ENCODE results near the gene ZNF606.
A peak's percentile ranks its signal among the peaks of the same experiment; 100 is the strongest.
"Not testable (repeated sequence)": the region's sequence is repeated elsewhere in the genome, so short reads cannot be mapped to it uniquely, and the experiment has no call there.

The ZNF606 gene

DNA sequence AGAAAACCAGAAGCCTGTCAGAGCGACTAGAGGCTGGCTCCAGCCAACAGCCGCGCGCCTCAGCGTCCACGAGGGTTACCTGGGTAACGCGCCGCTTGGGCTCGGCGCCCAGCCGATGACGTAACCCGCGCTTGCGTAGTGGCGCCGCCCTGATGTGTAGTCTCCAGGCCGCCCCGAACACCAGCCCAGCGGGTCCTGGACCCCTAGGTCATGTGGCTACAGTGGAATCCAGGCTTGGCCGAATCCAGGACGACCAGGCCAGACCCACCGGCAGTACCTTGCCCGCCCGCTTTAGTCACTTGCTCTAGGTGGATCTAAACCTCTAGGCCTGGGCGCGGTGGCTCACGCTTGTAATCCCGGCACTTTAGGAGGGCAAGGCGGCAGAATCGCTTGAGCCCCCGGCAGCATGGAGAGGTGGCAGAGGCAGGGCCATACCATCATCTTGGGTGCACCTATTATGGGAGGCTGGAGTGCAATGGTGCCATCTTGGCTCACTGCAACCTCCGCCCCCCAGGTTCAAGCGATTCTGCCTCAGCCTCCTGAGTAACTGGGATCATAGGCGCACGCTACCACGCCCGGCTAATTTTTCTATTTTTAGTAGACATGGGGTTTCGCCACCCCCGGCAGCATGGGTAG lies 7.2 kb upstream of the ZNF606 start:
- DNase-seq: peak; percentile 72

DNA sequence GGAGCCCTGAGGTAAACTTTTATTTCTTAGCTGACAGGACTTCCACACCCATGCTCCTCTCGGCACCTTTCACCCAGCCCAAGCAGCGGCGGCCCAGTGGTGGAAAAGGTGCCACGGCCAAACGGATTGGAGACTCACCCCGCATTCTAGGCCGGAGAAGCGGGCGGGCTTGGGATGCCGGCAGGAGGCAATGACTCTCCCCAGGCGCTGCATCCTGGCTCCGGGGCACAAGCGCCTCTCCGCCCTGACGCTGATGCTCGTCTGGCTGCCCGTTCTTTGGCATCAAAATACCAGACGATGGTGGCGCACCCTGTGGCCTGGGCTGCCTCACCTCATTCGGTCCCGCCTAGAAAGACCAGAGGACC lies 6.7 kb upstream of the ZNF606 start:
- DNase-seq: no peak

DNA sequence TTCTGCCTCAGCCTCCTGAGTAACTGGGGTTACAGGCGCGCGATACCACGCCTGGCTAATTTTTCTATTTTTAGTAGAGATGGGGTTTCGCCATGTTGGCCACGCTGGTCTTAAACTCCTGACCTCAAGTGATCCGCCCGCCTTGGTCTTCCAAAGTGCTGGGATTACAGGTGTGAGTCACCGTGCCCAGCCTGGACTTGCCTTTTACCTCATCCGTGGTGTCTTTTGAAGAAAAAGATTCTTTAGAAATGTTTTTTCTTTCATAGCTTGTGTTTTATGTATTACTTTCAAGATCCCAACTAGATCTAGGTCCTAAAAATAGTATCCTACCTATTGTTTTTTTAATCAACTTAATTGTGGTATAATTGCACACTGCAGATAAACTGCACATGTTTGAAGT lies 6.3 kb upstream of the ZNF606 start:
- not testable (repeated sequence) for DNase-seq

DNA sequence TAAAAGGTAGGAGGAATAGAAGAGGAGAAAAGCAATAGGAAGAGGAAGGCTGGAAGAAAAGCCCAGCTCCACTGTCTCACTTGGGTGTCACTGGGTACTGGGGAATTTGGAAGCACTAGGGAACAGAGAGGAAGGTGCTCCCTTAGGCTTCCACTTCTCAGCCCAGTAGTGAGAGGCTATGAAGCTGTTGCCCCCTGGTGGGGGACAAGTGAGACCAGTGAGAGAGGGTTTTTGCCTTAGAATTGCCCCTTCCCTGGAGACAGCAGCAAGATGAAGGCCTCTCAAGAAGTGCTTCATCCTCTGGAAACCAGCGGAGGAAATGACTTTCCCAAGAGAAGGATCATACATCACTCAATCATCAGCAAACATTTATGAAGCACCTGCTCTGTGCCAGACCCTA lies 4.7 kb upstream of the ZNF606 start:
- no peak for DNase-seq

DNA sequence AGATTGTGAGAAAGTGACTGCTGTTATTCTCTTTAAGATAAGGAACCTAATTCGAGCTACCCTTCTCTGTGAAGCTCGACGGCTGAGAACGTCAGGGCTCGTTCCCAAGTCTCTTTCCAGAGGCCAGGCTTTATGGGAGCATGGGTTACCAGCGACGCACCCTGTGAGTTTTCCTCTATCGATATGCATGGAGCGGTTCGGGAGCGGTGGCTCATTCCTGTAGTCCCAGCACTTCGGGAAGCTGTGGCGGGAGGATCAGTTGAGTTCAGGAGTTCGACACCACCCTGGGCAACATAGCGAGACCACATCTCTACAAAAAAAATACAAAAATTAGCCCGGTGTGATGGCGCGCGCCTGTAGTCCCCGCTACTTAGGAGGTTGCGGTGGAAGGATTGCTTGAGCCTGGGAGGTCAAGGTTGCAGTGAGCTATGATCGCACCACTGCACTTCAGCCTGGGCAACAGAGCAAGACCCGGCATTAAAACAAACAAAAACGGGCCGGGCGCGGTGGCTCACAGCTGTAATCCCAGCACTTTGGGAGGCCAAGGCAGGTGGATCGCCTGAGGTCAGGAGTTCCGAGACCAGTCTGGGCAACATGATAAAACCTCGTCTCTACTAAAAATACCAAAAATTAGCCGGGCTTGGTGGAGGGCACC lies 681 bp upstream of the ZNF606 start:
- DNase-seq: no peak

DNA sequence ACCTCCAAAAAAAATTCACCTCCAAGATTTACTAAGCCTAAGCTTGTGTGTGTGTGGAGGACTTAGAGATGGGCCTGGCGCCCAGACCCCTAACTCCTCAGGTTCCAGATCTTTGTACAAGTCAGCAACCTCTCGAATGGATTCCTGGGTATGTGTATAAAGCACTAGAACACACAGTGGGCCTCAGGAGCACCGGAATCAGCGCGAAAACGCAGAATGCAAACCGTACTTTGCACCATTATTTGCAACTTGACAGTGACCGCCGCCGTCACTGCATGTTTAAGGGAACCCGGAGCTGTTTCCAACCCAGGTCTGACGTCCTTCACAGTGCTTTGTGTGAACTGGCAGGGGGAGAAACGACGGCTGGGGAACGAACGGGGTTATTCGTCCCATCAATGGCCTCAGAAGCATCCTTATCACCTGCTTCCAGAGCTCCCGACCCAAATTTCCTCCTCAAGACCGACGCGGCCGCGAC lies 688 bp downstream of the ZNF606 start:
- no peak for DNase-seq

DNA sequence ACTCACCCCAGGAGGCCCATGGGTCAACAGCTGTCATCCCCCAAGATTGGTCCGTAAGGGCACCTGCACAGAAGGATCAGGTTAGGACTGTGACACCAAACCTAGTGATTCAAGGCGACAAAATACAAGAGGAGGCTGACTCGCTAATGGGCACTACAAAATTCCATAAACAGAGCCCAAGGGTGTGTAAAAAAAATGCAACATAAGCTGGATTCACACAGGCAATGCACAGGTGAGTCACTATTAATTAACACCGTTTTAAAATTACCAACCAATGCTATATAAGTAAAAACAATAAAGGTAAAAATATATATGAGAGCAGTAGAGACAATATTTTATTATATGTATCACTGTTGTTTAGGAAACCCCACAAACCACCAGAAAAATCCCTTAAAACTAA lies 1.9 kb downstream of the ZNF606 start:
- no peak for DNase-seq

DNA sequence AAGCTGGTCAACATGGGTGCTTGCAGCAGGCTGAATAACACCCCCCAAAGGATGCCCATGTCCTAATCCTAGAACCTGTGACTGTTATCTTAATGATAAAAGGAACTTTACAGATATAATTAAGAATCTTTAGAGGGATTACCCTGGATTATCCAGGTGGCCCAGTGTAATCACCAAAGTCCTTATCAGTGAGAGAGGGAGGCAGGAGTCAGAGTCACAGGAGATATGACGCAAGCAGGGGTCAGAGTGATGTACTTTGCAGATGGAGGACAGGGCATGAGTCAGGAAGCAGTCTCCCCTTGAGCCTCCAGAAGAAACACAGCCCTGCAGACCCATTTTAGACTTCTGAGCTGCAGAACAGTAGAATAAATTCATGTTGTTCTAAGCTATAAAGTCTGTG lies 9.8 kb downstream of the ZNF606 start:
- DNase-seq: no peak

DNA sequence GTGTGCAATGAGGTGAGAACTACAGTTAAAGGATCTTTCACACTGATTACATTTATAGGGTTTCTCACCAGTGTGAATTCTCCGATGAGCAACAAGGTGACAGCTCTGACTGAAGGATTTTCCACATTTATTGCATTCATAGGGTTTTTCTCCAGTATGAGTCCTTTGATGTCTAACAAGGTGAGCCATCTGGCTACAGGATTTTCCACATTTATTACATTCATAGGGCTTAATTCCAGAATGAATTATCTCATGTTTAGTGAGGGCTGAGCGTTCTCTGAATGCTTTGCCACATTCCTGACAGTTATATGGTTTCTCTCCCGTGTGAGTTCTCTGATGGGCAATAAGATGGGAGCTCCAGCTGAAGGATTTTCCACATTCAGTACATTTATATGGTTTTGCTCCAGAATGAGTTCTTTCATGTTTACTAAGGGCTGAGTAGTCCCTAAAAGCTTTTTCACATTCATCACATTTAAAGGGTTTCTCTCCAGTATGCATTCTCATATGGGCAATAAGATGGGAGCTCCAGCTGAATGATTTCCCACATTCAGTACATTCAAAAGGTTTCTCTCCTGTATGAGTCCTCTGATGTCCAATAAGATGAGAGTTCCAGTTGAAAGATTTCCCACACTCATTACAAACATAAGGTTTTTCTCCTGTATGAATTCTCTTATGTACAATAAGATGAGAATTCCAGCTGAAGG lies 23.9 kb downstream of the ZNF606 start:
- DNase-seq: no peak

DNA sequence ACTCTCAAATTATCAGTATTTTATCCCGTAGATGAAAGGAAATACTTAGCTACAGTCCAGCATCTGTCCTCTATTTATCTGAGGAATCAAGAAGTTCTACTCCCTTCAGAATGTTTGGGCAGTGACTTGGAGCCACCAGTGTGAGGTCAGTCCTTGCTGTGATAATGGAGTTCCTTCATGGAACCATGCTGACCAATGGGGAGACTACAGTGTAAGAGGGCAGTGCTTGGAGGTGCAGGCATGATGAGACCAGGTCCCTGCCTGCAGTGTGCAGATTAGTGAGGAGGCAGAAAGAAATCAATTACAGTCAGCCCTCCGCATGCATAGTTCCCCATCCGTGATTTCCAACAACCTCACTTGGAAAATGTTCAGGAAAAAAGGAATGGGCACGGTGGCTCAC lies 28.2 kb downstream of the ZNF606 start, which contains the start of gene C19orf18:
Gene C19orf18 (minus strand): TSS at position 101 of the 400 bp plus-strand sequence. CDS start 102 bp downstream, outside the sequence.
- no peak for DNase-seq

DNA sequence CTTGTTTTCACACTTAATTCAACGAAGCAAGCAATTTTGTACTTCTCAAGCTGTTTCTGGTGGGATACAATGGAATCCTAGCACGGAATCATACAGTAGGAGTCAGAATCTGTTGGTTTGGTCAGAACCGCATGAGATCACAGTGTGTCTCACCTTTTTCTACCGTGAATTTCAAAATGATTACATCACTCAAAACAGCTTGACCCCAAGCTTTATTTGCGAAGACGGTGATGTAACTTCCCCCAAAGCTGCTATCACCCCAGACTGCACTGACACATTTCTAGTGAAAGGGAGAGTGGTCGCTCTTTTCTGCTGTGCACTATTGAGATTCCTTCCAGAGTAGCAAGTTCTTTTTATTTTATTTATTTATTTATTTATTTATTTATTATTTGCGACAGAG lies 37.9 kb downstream of the ZNF606 start:
- DNase-seq: no peak

DNA sequence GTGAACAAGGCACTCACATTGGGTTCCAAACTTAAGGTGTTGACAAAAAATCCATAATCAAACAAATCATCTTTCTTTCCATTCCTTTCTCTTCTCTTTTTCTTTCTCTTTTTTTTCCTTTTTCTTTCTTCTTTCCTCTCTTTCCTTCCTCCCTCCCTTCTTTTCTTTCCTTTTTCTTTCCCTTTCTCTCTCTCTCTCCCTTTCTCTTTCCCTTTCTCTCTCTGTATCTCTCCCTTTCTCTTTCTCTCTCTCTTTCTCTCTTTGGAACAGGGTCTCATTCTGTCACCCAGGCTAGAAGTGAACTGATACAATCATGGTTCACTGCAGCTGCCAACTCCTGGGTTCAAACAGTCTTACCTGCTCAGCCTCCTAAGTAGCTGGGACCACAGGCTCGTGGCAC lies 40.8 kb downstream of the ZNF606 start:
- no peak for DNase-seq

DNA sequence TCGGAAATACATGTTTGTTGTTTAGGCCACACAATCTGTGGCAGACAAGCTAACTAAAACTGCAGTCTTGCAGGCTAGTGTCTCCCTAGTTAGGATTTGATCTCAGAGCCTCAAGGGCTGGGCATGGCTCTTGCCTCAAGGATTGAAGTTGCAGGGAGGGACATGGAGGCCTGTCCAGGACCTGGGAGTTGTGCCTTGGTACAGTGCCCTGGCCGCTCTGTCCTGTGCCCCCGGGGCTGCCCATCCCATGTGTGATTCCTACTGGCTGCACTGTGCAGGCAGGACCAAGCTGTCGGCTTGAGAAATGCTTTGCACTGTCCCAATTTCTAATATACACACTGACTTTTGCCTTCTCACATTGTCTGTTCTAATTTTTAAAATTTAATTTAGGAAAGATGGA lies 47.6 kb downstream of the ZNF606 start:
- DNase-seq: no peak

DNA sequence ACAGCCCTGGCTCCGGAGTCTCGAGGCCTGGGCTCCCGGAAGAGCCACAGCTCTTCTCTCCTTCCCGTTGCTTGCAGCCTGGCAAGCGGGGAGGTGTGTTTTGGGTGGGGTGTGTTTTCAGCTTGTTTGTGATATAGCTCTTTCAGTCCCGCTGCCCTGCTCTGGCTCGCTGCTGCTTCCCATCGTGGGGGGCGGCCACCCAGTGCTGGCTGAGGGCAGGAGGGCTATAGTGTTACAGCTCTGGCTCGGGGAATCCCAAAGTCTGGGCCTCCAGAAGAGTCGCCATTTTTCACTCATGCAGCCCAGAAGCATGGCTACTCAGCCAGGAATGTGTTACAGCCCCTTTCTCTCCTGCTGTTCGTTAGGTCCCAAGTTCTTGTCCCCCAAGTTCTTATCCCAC lies 52.9 kb downstream of the ZNF606 start:
- no peak for DNase-seq

DNA sequence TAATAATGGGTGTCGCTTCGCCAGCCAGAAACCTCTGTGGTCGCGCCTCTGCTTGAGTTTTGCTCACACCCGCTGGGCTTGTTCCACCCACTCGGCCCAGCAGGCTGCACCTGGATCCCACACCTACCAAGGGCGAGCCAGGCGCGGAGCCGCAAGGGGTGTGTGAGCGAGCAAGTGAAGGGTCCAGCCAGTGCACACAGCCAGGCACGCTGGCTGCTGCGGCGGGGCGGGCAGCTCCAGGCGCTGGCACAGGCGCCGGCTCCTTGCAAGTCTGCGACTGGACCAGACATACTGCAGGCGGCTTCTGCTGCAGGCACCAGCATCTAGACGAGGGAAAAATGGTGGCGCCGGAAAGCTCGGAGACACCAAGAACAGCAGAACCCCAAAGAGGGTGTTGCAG lies 53.3 kb downstream of the ZNF606 start:
- no peak for DNase-seq

DNA sequence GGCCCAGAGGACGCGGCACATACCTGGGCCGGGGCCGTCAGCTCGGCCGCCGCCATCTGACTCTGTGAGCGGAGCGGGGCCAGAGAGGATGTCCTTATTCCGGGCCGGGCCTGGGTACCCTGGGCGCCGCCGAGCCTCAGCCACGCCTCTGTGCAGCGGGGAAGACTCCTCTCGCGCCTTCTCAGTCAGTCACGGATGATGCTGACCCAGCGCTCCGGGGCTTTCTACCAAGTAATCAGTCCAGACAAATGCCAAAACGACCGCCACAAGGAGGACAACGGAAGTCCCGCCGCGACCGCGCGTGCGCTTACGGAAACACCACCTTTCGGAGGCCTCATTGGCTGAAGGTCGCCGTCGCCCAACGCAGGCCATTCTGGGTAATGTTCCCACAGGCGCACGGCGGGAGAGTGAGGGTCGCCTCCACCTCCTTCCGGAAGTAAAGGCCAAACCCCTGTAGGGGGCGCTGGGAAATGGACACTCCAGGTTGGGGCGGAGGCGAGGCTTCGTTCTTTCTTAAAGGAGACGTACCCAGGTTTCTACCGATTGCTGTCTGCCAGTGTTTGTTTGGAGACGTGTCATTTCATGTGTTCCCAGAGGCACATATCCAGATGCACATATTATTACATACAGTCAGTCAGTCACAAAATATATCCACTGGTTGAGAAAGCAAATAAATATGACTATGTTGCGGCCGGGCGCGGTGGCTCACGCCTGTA lies 55.0 kb downstream of the ZNF606 start, which contains the start of gene ZNF256:
Gene ZNF256 (minus strand): TSS at position 288 of the 716 bp plus-strand sequence. CDS start 232 bp downstream, at position 56.
- DNase-seq: peak; percentile 90

DNA sequence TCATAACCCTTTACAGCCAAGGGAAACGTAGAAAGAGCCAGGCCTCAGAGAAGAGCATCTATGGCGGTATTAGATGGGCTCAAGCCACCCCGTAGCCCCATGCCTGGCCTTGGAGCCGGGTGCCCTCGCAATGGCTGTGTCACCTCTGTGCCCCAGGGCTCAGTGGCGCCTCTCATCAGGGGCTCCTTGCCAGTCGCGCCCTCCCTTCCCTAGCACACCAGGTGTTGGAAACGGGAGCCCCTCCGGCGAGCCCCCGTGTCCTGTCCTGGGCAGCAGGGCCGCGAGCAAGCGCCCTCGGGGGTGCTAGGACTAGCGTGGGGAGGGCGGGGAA lies 55.6 kb downstream of the ZNF606 start:
- no peak for DNase-seq

DNA sequence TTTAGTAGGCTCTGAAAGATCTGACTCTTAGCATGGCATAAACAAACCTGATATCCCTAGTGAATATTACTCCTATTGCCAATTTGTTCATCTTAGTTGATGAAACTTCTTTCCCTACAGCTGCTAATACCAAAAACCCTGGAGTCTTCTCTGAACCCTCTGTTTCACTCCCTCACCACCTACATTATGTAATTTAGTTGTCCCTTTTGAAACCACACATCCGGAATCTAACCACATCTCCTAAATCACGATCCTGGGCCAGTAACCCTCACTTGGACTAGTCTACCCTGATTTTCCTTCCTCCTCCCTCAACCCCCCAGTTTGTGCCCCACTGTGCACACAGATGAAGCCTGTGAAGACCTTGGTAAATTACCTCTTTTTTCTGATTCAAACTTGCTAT lies 56.3 kb downstream of the ZNF606 start:
- no peak for DNase-seq

DNA sequence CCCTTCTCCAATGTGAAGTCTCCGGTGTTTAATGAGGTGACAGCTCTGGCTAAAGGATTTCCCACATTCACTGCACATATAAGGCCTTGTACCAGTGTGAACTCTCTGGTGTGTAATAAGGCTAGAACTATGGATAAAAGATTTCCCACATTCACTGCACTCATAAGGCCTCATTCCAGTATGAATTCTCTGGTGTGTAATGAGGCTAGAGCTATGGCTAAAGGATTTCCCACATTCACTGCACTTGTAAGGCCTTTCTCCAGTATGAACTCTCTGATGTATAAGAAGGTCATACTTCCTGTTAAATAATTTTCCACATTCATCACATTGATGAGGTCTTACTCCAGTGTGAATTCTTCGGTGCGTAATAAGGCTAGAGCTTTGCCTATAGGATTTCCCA lies 61.0 kb downstream of the ZNF606 start:
- no peak for DNase-seq

DNA sequence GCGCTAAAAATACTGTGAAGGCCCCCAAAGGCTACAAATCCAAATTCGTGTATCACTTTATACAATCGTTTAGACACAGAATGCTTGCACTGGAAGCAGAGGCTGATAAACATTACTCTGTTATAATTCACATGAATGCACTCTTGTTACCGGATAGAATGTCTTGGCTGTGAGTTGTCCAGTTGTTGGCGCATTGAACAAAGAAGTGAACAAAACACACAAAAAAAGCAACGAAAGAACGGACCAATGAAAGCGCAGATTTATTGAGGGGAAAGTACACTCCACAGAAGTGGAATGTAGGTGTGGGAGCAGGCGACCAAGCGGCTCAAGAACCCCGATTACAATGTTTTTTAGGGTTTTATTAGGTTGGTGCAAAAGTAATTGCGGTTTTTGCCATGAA lies 66.9 kb downstream of the ZNF606 start:
- DNase-seq: no peak

DNA sequence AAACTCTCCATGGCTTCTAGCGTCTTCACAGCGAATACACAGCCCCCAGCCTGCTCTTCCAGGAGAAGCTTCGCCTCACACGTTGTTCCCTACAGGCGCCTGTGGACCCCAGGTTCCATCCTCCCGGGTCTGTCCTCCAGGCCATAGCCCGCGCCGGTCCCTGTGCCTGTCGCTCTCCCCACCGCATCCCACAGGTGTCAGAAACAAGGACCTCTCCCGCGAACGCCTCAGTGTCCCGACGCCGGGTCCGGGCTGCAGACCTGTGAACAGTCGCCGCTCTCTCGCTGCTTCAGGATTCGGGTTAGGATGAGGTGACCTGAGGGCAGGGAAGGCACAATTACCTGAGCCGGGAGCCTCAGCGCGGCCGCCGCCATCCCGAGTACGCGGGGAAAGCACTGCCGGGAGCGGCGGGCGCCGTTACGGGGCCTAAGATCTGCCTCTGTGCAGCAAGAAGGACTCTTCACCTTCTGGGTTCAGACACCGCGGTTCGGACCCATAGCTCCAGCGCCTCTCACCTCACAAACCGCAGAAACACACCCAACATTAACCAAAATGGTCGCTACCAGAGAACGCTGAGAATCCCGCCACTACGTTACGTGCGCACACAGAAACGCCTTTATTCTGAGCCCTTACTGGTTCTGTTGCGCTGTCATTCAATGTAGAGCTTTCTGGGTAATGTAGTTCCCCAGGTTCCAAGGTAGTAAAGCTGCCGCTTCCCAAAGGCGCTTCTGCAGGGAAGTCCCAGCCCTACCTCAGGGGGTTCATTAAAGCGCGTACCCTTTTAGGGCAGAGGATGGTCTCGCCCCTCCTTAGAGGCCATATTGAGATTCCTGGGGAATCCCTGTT lies 67.6 kb downstream of the ZNF606 start, which contains the start of gene ZNF418:
Gene ZNF418 (minus strand): TSS at position 583 of the 846 bp plus-strand sequence. CDS start 1,580 bp downstream, outside the sequence.
- DNase-seq: peak; percentile 45

DNA sequence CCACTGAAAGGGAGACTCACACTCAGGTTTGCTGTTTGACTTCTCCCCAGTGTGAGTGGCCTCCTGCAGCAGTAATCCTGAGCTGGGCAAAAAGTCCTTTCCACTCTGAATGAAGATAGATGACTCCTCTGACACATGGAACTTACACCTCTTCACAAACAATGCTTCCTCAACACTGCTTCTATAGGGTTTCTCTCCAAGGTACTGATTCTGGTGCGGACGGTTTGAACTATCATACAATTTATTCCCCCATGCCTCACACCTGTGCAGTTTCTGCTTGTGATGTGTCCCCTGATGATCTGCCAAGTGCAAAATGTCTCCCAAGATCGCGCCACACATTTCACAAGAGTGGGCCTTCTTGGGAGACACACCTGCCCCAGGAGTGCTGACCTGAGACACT lies 75.0 kb downstream of the ZNF606 start:
- DNase-seq: no peak
